SK-N-SH treated with all-trans-retinoic acid at 6 μM for 48 hours (cell line): ENCODE measurements around the gene ACACB.
A peak's percentile ranks its signal among the peaks of the same experiment; 100 is the strongest.

Experiments used
- ATAC-seq: fragments of 200-7000 bp; cut with Tn5 transposase; 3 replicates; pipeline ENCODE4 v1.9.1; 2020; ENCODE audit warnings: mild to moderate bottlenecking, moderate library complexity
- ARNTL ChIP-seq: fragments of 450-650 bp; formaldehyde crosslinking; IDR thresholded peaks from 2 replicates; pipeline ENCODE4 v1.5.0; 2020; ENCODE audit warnings: low read depth, mild to moderate bottlenecking, moderate library complexity, borderline replicate concordance
- BACH2 ChIP-seq: fragments of 250-450 bp; sonication (Bioruptor Pico); IDR thresholded peaks from 2 replicates; pipeline ENCODE4 v1.9.0; 2021; ENCODE audit warnings: mild to moderate bottlenecking, borderline replicate concordance
- CREB5 ChIP-seq: fragments of 250-450 bp; sonication (Bioruptor Pico); IDR thresholded peaks from 2 replicates; pipeline ENCODE4 v1.5.1; 2020; ENCODE audit warnings: low read depth, mild to moderate bottlenecking, moderate library complexity
- CSDC2 ChIP-seq: fragments of 250-450 bp; sonication (Bioruptor Pico); IDR thresholded peaks from 2 replicates; pipeline ENCODE4 v1.5.0; 2020; ENCODE audit warnings: mild to moderate bottlenecking, moderate library complexity
- CSRNP3 ChIP-seq: fragments of 250-450 bp; sonication (Bioruptor Pico); IDR thresholded peaks from 2 replicates; pipeline ENCODE4 v1.5.1; 2021; ENCODE audit warnings: mild to moderate bottlenecking, moderate library complexity
- GLIS3 ChIP-seq: fragments of 250-450 bp; sonication (Bioruptor Pico); IDR thresholded peaks from 2 replicates; pipeline ENCODE4 v1.5.0; 2020; ENCODE audit warnings: mild to moderate bottlenecking, moderate library complexity
- ISL1 ChIP-seq: fragments of 250-450 bp; sonication (Bioruptor Pico); IDR thresholded peaks from 2 replicates; pipeline ENCODE4 v2.1.2; 2022; ENCODE audit warnings: mild to moderate bottlenecking, moderate library complexity
- PATZ1 ChIP-seq: fragments of 250-450 bp; sonication (Bioruptor Pico); IDR thresholded peaks from 2 replicates; pipeline ENCODE4 v1.8.0; 2020; ENCODE audit warnings: mild to moderate bottlenecking, moderate library complexity, borderline replicate concordance
- POU6F1 ChIP-seq: fragments of 250-450 bp; sonication (Bioruptor Pico); IDR thresholded peaks from 2 replicates; pipeline ENCODE4 v1.8.0; 2021; ENCODE audit warnings: low read depth, mild to moderate bottlenecking, moderate library complexity, borderline replicate concordance
- PPARA ChIP-seq: fragments of 250-450 bp; sonication (Bioruptor Pico); IDR thresholded peaks from 2 replicates; pipeline ENCODE4 v1.5.0; 2020; ENCODE audit warnings: mild to moderate bottlenecking, borderline replicate concordance
- RARB ChIP-seq: fragments of 250-450 bp; sonication (Bioruptor Pico); IDR thresholded peaks from 2 replicates; pipeline ENCODE4 v1.8.0; 2021; ENCODE audit warnings: mild to moderate bottlenecking, moderate library complexity
- SNAI2 ChIP-seq: fragments of 250-450 bp; sonication (Bioruptor Pico); IDR thresholded peaks from 2 replicates; pipeline ENCODE4 v1.5.0; 2020; ENCODE audit warnings: mild to moderate bottlenecking, moderate library complexity
- TCF4 ChIP-seq: fragments of 250-450 bp; sonication (Bioruptor Pico); IDR thresholded peaks from 2 replicates; pipeline ENCODE4 v1.8.0; 2021; ENCODE audit warnings: mild to moderate bottlenecking, moderate library complexity, borderline replicate concordance
- TOX ChIP-seq: fragments of 250-450 bp; sonication (Bioruptor Pico); IDR thresholded peaks from 2 replicates; pipeline ENCODE4 v1.8.0; 2021; ENCODE audit warnings: mild to moderate bottlenecking, moderate library complexity, borderline replicate concordance
- TSHZ2 ChIP-seq: fragments of 250-450 bp; sonication (Bioruptor Pico); IDR thresholded peaks from 2 replicates; pipeline ENCODE4 v1.5.0; 2020; ENCODE audit warnings: mild to moderate bottlenecking, moderate library complexity
- ZC3H10 ChIP-seq: fragments of 250-450 bp; sonication (Bioruptor Pico); IDR thresholded peaks from 2 replicates; pipeline ENCODE4 v1.5.1; 2021; ENCODE audit warnings: mild to moderate bottlenecking, moderate library complexity
- ZFP3 ChIP-seq: fragments of 250-450 bp; sonication (Bioruptor Pico); IDR thresholded peaks from 2 replicates; pipeline ENCODE4 v1.5.0; 2020; ENCODE audit warnings: mild to moderate bottlenecking, moderate library complexity
- ZNF70 ChIP-seq: fragments of 450-650 bp; formaldehyde crosslinking; IDR thresholded peaks from 2 replicates; pipeline ENCODE4 v1.5.0; 2020; ENCODE audit warnings: mild to moderate bottlenecking, moderate library complexity
- ZNF8 ChIP-seq: fragments of 450-650 bp; formaldehyde crosslinking; IDR thresholded peaks from 2 replicates; pipeline ENCODE4 v1.5.0; 2020; ENCODE audit warnings: mild to moderate bottlenecking, moderate library complexity

The ACACB gene

GRCh38 chr12:109266106-109266879 is 149.9 kb downstream of the ACACB start:
- ATAC-seq = no peak
- TF ChIP-seq CSRNP3 (CRISPR knock-in tag) (no peak), TCF4 (CRISPR knock-in tag) (peak; percentile 55; the same call in 1 of the 2 replicates), POU6F1 (no peak), ARNTL (CRISPR knock-in tag) (no peak)

- no peak for ATAC-seq
- TF ChIP-seq TOX (CRISPR knock-in tag) (no peak), ZC3H10 (CRISPR knock-in tag) (no peak), CSRNP3 (CRISPR knock-in tag) (no peak), PPARA (CRISPR knock-in tag) (no peak)
Measured at GRCh38 chr12:109267361-109267760, 151.0 kb downstream of the ACACB start.

GRCh38 chr12:109268896-109269295 is 152.5 kb downstream of the ACACB start:
- no peak for TF ChIP-seq GLIS3 (CRISPR knock-in tag)
- no peak for TF ChIP-seq BACH2 (CRISPR knock-in tag)
- no peak for TF ChIP-seq ARNTL (CRISPR knock-in tag)
- TF ChIP-seq TOX (CRISPR knock-in tag) = no peak
- TF ChIP-seq ZFP3 = no peak
- no peak for TF ChIP-seq ISL1
- TF ChIP-seq CREB5 = no peak
- ATAC-seq = no peak

- ATAC-seq = no peak
- no peak for TF ChIP-seq ZNF70 (CRISPR knock-in tag)
- TF ChIP-seq RARB = no peak
- TF ChIP-seq GLIS3 (CRISPR knock-in tag) = no peak
- no peak for TF ChIP-seq POU6F1
- TF ChIP-seq CREB5 = no peak
- TF ChIP-seq CSRNP3 (CRISPR knock-in tag) = no peak
- TF ChIP-seq PATZ1 (CRISPR knock-in tag) = no peak
- TF ChIP-seq ZFP3 = no peak
- no peak for TF ChIP-seq SNAI2 (CRISPR knock-in tag)
- TF ChIP-seq BACH2 (CRISPR knock-in tag) = no peak
- TF ChIP-seq CSDC2 = no peak
- TF ChIP-seq ZNF8 (CRISPR knock-in tag) = no peak
- no peak for TF ChIP-seq TSHZ2
Measured at GRCh38 chr12:109269428-109269827, 153.0 kb downstream of the ACACB start.
